HepG2 (cell line): Measurements from ENCODE around the gene IQCN. TPM values are rescaled to one million over a fixed set of nuclear protein-coding genes. Genes with fewer than 3 reads are reported as not detected.

Source experiments
- AHDC1 ChIP-seq: sonication (generic); formaldehyde crosslinking; IDR thresholded peaks from 2 replicates; pipeline ENCODE4 v1.5.1; 2020; ENCODE audit warnings: mild to moderate bottlenecking, missing genetic modification reagents, borderline replicate concordance
- GFI1 ChIP-seq: sonication (generic); formaldehyde crosslinking; IDR thresholded peaks from 2 replicates; pipeline ENCODE4 v1.5.0; 2020; ENCODE audit warnings: missing genetic modification reagents, mild to moderate bottlenecking, borderline replicate concordance
- HNF1B ChIP-seq: sonication (generic); formaldehyde crosslinking; IDR thresholded peaks from 2 replicates; pipeline ENCODE4 v1.5.1; 2020; ENCODE audit warnings: mild to moderate bottlenecking, moderate library complexity, missing genetic modification reagents
- HNRNPUL1 ChIP-seq: fragments of 200-400 bp; formaldehyde crosslinking; IDR thresholded peaks from 2 replicates; pipeline ENCODE4 v1.6.1; 2017; ENCODE audit warnings: low read depth, mild to moderate bottlenecking, low read length, moderate library complexity
- KDM5A ChIP-seq: fragments of 200-600 bp; sonication (generic); IDR thresholded peaks from 2 replicates; pipeline ENCODE4 v1.7.0; 2018; ENCODE audit warnings: antibody characterized with exemption, mild to moderate bottlenecking, low read length, borderline replicate concordance
- MZF1 ChIP-seq: sonication (generic); formaldehyde crosslinking; IDR thresholded peaks from 2 replicates; pipeline ENCODE4 v1.8.1; 2023; ENCODE audit warnings: mild to moderate bottlenecking, missing genetic modification reagents, borderline replicate concordance
- NFE2 ChIP-seq: sonication (generic); formaldehyde crosslinking; IDR thresholded peaks from 2 replicates; pipeline ENCODE4 v1.4.0; 2020; ENCODE audit warnings: missing genetic modification reagents
- PAXIP1 ChIP-seq: sonication (generic); formaldehyde crosslinking; conservative IDR thresholded peaks from 2 replicates; pipeline ENCODE4 v1.4.0; 2020; ENCODE audit warnings: mild to moderate bottlenecking, missing genetic modification reagents, moderate library complexity
- PRPF4 ChIP-seq: fragments of 200-400 bp; formaldehyde crosslinking; IDR thresholded peaks from 2 replicates; pipeline ENCODE4 v1.6.1; 2016; ENCODE audit warnings: low read length, low read depth; ENCODE audit not compliant: poor library complexity, severe bottlenecking
- THAP9 ChIP-seq: sonication (generic); formaldehyde crosslinking; IDR thresholded peaks from 2 replicates; pipeline ENCODE4; 2020; ENCODE audit warnings: missing genetic modification reagents, mild to moderate bottlenecking, borderline replicate concordance
- ZBTB38 ChIP-seq: sonication (generic); formaldehyde crosslinking; IDR thresholded peaks from 2 replicates; pipeline ENCODE4 v1.5.1; 2020; ENCODE audit warnings: mild to moderate bottlenecking, missing genetic modification reagents
- ZNF530 ChIP-seq: sonication (generic); formaldehyde crosslinking; IDR thresholded peaks from 2 replicates; pipeline ENCODE4 v1.5.0; 2020; ENCODE audit warnings: low read depth, mild to moderate bottlenecking, missing genetic modification reagents
- polyA plus RNA-seq, 8 experiments: library from polyadenylated mRNA; depleted of rRNA in 3 of 8; stranded (reverse) in 7 of 8; unstranded in 1 of 8; fragments of >200 nt; fragmentation: Illumina TruSeq in 4 of 8; extraction: Trizol in 4 of 8; gene quantifications; 2 replicates each; pipeline versions ENCODE4 v1.2.1 to v1.2.3, GENCODE V29; 2011 to 2016; ENCODE audit warnings: low read depth in 4 of 8, missing spikeins in 1 of 8, mixed read lengths in 1 of 8; ENCODE audit not compliant: insufficient read depth in 1 of 8
- total RNA-seq, 5 experiments: library from RNA; depleted of rRNA; stranded (reverse); fragments of >200 nt; fragmentation: Illumina TruSeq; extraction: Trizol; gene quantifications; 2 replicates each; pipeline ENCODE4 v1.2.3, GENCODE V29; 2016; ENCODE audit warnings: low read depth in 1 of 5

Gene IQCN
- total and polyA plus RNA-seq, 2 of the 13 experiments (the other 11 are each of a cell fraction or from before 2014, with no cell fraction given): 0.04 to 0.18 TPM

GRCh38 chr19:18279516-18280246, 5.4 kb upstream of the IQCN start (continued):
- TF ChIP-seq THAP9 (CRISPR knock-in tag): peak; percentile 19; the same call in 1 of the 2 replicates
- TF ChIP-seq KDM5A: peak; percentile 92
- 0 out of 2 replicates have a peak, but pooled peaks have one; percentile 40 for TF ChIP-seq ZBTB38 (CRISPR knock-in tag)
- peak; percentile 83 for TF ChIP-seq HNF1B (CRISPR knock-in tag)
- no peak for TF ChIP-seq NFE2
- peak; percentile 52 for TF ChIP-seq PAXIP1
- TF ChIP-seq PRPF4: no peak
- TF ChIP-seq GFI1 (CRISPR knock-in tag): peak; percentile 73
- no peak for TF ChIP-seq AHDC1 (CRISPR knock-in tag)
- no peak for TF ChIP-seq MZF1
- no peak for TF ChIP-seq ZNF530 (CRISPR knock-in tag)
- TF ChIP-seq HNRNPUL1: no peak
